ENCODE measurements around the gene SYPL2. TPM values are rescaled to one million over a fixed set of nuclear protein-coding genes. Genes with fewer than 3 reads are reported as not detected.
A peak's percentile ranks its signal among the peaks of the same experiment; 100 is the strongest.

The SYPL2 gene
- polyA plus RNA-seq, 2 of the 4 experiments (the other 2 are of a cell fraction) = 0.04 to 0.05 TPM

DNA sequence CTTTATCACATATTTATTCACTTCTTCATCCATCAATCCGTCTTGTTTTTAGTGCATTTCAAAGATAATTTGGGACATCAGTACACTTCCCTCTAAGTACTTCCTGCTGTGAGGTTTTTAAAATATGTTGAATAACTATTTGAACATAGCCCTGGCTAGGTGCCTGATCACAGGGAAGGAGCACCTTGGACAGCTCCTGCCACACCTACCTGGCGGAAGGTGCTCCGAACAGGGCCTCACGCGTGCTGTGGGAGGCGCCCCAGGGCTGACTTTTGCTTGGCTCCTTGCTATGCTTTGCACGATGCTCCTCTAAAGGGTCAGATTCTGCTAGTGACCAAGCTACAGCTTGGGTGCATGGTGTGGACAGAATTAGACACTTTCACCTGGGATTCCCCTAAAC is 12.5 kb downstream of the SYPL2 start:
- no peak for TF ChIP-seq FOXS1 (CRISPR knock-in tag; IDR thresholded peaks at IDR 0.05)
- TF ChIP-seq, protein P1, sequence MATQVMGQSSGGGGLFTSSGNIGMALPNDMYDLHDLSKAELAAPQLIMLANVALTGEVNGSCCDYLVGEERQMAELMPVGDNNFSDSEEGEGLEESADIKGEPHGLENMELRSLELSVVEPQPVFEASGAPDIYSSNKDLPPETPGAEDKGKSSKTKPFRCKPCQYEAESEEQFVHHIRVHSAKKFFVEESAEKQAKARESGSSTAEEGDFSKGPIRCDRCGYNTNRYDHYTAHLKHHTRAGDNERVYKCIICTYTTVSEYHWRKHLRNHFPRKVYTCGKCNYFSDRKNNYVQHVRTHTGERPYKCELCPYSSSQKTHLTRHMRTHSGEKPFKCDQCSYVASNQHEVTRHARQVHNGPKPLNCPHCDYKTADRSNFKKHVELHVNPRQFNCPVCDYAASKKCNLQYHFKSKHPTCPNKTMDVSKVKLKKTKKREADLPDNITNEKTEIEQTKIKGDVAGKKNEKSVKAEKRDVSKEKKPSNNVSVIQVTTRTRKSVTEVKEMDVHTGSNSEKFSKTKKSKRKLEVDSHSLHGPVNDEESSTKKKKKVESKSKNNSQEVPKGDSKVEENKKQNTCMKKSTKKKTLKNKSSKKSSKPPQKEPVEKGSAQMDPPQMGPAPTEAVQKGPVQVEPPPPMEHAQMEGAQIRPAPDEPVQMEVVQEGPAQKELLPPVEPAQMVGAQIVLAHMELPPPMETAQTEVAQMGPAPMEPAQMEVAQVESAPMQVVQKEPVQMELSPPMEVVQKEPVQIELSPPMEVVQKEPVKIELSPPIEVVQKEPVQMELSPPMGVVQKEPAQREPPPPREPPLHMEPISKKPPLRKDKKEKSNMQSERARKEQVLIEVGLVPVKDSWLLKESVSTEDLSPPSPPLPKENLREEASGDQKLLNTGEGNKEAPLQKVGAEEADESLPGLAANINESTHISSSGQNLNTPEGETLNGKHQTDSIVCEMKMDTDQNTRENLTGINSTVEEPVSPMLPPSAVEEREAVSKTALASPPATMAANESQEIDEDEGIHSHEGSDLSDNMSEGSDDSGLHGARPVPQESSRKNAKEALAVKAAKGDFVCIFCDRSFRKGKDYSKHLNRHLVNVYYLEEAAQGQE (IDR thresholded peaks at IDR 0.05) = peak; percentile 79
- ATAC-seq (no peak), DNase-seq (ENCODE audit: low read depth in 1 of 2, low spot score in 1 of 2) (no peak), FAIRE-seq (no peak)
- no peak overlapping the region for H3K27ac ChIP-seq
- H3K4me2 ChIP-seq = no peak overlapping the region
- CTCF ChIA-PET = interaction anchor here (0.6 to 3.6 kb wide), 7 partner anchors 9 to 53 kb away, joined by 3 to 14 read pairs (median 3); partner anchors contain the start of gene CYB561D1
- WGBS (ENCODE audit: missing lambda C conversion rate) = 16% methylated on average over 6 of the region's 7 CpGs
- no peaks in the 10 kb centered on the region for H3K4me1 ChIP-seq
- no peak overlapping the region for H3K4me3 ChIP-seq
- H3K9me3 ChIP-seq = no peaks in the 10 kb centered on the region
- POLR2A ChIA-PET = no interaction called here

DNA sequence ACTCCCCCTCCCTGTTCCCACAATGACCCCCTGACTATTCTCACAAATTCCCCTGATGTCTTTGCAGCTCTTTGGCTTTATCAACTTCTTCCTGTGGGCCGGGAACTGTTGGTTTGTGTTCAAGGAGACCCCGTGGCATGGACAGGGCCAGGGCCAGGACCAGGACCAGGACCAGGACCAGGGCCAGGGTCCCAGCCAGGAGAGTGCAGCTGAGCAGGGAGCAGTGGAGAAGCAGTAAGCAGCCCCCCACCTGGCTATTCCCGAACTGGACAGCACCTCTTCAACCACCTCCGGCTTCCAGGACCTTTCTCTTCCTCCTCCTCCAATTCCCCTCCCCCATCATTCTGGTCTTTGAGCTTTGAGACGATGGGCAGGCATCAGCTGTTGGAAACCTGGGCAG is 13.0 kb downstream of the SYPL2 start:
- WGBS (ENCODE audit: missing lambda C conversion rate) = 26% methylated on average over 5 of the region's 5 CpGs
- Histone ChIP-seq H3K4me2 (no peak overlapping the region), H3K4me3 (no peak overlapping the region), H3K4me1 (no peaks in the 10 kb centered on the region), H3K9me3 (no peaks in the 10 kb centered on the region), H3K27ac (no peak overlapping the region)
- POLR2A ChIA-PET = no interaction called here
- FAIRE-seq = no peak
- TF ChIP-seq POLR2AphosphoS2 (conservative IDR thresholded peaks at IDR 0.05; ENCODE audit: low read length) (no peak), HOXB13 (CRISPR knock-in tag; IDR thresholded peaks at IDR 0.05; ENCODE audit: low read depth) (no peak), EP300 (IDR thresholded peaks at IDR 0.05) (no peak), RNF2 (IDR thresholded peaks at IDR 0.05; ENCODE audit: borderline replicate concordance, low read depth) (no peak), GATA3 (IDR thresholded peaks at IDR 0.05; ENCODE audit: borderline replicate concordance) (no peak), NPAS2 (CRISPR knock-in tag; IDR thresholded peaks at IDR 0.05; ENCODE audit: borderline replicate concordance) (no peak)
- TF ChIP-seq, protein P2, sequence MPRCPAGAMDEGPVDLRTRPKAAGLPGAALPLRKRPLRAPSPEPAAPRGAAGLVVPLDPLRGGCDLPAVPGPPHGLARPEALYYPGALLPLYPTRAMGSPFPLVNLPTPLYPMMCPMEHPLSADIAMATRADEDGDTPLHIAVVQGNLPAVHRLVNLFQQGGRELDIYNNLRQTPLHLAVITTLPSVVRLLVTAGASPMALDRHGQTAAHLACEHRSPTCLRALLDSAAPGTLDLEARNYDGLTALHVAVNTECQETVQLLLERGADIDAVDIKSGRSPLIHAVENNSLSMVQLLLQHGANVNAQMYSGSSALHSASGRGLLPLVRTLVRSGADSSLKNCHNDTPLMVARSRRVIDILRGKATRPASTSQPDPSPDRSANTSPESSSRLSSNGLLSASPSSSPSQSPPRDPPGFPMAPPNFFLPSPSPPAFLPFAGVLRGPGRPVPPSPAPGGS (IDR thresholded peaks at IDR 0.05) = no peak
- TF ChIP-seq, protein P3, sequence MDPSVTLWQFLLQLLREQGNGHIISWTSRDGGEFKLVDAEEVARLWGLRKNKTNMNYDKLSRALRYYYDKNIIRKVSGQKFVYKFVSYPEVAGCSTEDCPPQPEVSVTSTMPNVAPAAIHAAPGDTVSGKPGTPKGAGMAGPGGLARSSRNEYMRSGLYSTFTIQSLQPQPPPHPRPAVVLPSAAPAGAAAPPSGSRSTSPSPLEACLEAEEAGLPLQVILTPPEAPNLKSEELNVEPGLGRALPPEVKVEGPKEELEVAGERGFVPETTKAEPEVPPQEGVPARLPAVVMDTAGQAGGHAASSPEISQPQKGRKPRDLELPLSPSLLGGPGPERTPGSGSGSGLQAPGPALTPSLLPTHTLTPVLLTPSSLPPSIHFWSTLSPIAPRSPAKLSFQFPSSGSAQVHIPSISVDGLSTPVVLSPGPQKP (IDR thresholded peaks at IDR 0.05; ENCODE audit: low read depth, low read length) = no peak
- CTCF ChIA-PET = interaction anchor here (0.6 to 3.6 kb wide), 5 partner anchors 10 to 53 kb away, joined by 3 to 14 read pairs (median 7); partner anchors contain the start of gene CYB561D1
- DNase-seq (ENCODE audit: low read depth in 1 of 2, low spot score in 1 of 2) = no peak
- ATAC-seq = no peak

DNA sequence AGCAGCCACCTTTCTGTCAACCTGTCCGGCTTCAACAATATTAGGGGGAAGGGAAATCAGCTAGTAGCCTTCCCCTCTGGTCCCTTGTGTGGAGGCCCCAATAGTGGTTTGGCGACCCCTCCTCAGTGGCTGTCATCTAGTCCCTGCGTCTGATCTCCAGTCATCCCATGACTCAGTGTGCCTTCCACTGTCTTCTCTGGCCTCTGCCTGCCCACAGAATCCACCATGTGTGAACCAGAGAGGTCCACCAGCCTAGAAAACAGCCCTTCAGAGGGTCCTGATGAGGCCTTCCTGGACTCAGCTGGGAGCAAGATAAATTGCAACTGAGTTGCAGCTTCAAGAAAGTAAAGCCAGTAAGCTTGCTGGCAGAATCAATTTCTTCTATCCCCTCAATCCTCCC is 13.6 kb downstream of the SYPL2 start:
- no peaks in the 10 kb centered on the region for H3K9me3 ChIP-seq
- CTCF ChIA-PET = interaction anchor here (2.2 to 3.6 kb wide), 3 partner anchors 11 to 52 kb away, joined by 7 to 14 read pairs (median 12); partner anchors contain the start of gene CYB561D1
- H3K4me3 ChIP-seq = no peak overlapping the region
- no peak for TF ChIP-seq SMC3 (IDR thresholded peaks at IDR 0.05)
- no peak for TF ChIP-seq ESRRA (IDR thresholded peaks at IDR 0.05; ENCODE audit: borderline replicate concordance, low read length)
- TF ChIP-seq, protein P4, sequence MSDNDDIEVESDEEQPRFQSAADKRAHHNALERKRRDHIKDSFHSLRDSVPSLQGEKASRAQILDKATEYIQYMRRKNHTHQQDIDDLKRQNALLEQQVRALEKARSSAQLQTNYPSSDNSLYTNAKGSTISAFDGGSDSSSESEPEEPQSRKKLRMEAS (IDR thresholded peaks at IDR 0.05) = no peak
- no peak for TF ChIP-seq RARB (CRISPR knock-in tag; IDR thresholded peaks at IDR 0.05)
- H3K27ac ChIP-seq = no peak overlapping the region
- DNase-seq (ENCODE audit: low read depth in 1 of 2, low spot score in 1 of 2) = no peak
- FAIRE-seq = no peak
- peaks cover 4% of the 10 kb centered on the region; the same call in 2 of the 3 replicates for H3K4me1 ChIP-seq
- POLR2A ChIA-PET = no interaction called here
- ATAC-seq = no peak
- no peak overlapping the region for H3K4me2 ChIP-seq
- 23% methylated on average over 2 of the region's 3 CpGs for WGBS (ENCODE audit: missing lambda C conversion rate)
